Measurements from ENCODE around the gene ARVCF. TPM values are rescaled to one million over a fixed set of nuclear protein-coding genes. Genes with fewer than 3 reads are reported as not detected.

Gene ARVCF
- total and polyA plus RNA-seq, 2 of the 8 experiments (the other 6 are each of a cell fraction or from before 2014, with no cell fraction given), result 31.0 to 43.2 TPM

GRCh38 chr22:20036084-20036482, 19.5 kb upstream of the ARVCF start (continued):
- no peak for TF ChIP-seq CHD7 (IDR thresholded peaks at IDR 0.05; ENCODE audit: insufficient replicate concordance, low read length)
- no peak for TF ChIP-seq CHD1 (IDR thresholded peaks at IDR 0.05; ENCODE audit: low read depth, low read length)
- TF ChIP-seq POU5F1 (IDR thresholded peaks at IDR 0.05; ENCODE audit: low read depth, low read length), result no peak
- TF ChIP-seq BACH1 (IDR thresholded peaks at IDR 0.05; ENCODE audit: low read length), result no peak
- TF ChIP-seq JUND (IDR thresholded peaks at IDR 0.05; ENCODE audit: low read length), result no peak
- no peak for TF ChIP-seq TAF1 (IDR thresholded peaks at IDR 0.05; ENCODE audit: low read depth, low read length)
- no peak for TF ChIP-seq MAX (IDR thresholded peaks at IDR 0.05)
- no peak for TF ChIP-seq HDAC6 (IDR thresholded peaks at IDR 0.05; ENCODE audit: low read depth, low read length)
- TF ChIP-seq RXRA (IDR thresholded peaks at IDR 0.05; ENCODE audit: insufficient read depth, low read depth, low read length), result no peak
- TF ChIP-seq HDAC2 (IDR thresholded peaks at IDR 0.05; ENCODE audit: borderline replicate concordance in 1 of 2, low read depth in 2 of 2, low read length in 2 of 2), result no peak
- TF ChIP-seq RFX5 (IDR thresholded peaks at IDR 0.05; ENCODE audit: borderline replicate concordance, low read depth, low read length), result no peak
- no peak for TF ChIP-seq TCF12 (IDR thresholded peaks at IDR 0.05; ENCODE audit: low read depth, low read length)
